H1 (cell line): ENCODE results near the gene ACER3. TPM values are rescaled to one million over a fixed set of nuclear protein-coding genes. Genes with fewer than 3 reads are reported as not detected.
"Not testable (repeated sequence)": the region's sequence is repeated elsewhere in the genome, so short reads cannot be mapped to it uniquely, and the experiment has no call there.

Experiments
- CTCF ChIA-PET: fragments of 300-600 bp; sonication (Branson Sonifier 250); formaldehyde crosslinking; loops from one replicate; lab custom pipeline; 2021; ENCODE audit not compliant: partially characterized antibody; lab: Charles Lee
- POLR2A ChIA-PET: fragments of 300-600 bp; sonication (Branson Sonifier 250); formaldehyde crosslinking; loops from one replicate; lab custom pipeline; 2021; ENCODE audit warnings: inconsistent platforms; ENCODE audit not compliant: partially characterized antibody; lab: Charles Lee
- DNase-seq, 2 experiments: peaks; one replicate each; pipeline versions ENCODE4 v3.0.0 to v3.0.0-alpha.2; 2010 to 2022; ENCODE audit warnings: low spot score in 2 of 2, low read depth in 1 of 2, mixed read lengths in 1 of 2
- FAIRE-seq: peaks from 2 replicates; lab custom pipeline; 2011; peaks lifted over from hg19 to GRCh38; lab: Jason Lieb, UNC
- H2AFZ ChIP-seq: 2 replicates; pipeline ENCODE4 v1.8.1; 2012; ENCODE audit warnings: low read length, inconsistent platforms
- H2AK5ac ChIP-seq: 2 replicates; pipeline ENCODE4 v1.6.1; 2013; ENCODE audit warnings: low read depth, low read length
- H2BK120ac ChIP-seq: replicated peaks from 2 replicates; pipeline ENCODE3; 2013; ENCODE audit warnings: low read depth, low read length, inconsistent platforms
- H2BK12ac ChIP-seq: 2 replicates; pipeline ENCODE4 v1.6.1; 2013; ENCODE audit warnings: low read depth, low read length
- H2BK15ac ChIP-seq: 2 replicates; pipeline ENCODE4 v1.6.1; 2013; ENCODE audit warnings: low read length
- H2BK20ac ChIP-seq: 2 replicates; pipeline ENCODE4 v1.6.1; 2013; ENCODE audit warnings: low read length
- H2BK5ac ChIP-seq: 2 replicates; pipeline ENCODE4 v1.6.1; 2013; ENCODE audit warnings: low read depth, low read length
- H3K14ac ChIP-seq: 2 replicates; pipeline ENCODE4 v1.6.1; 2013; ENCODE audit warnings: inconsistent platforms; ENCODE audit not compliant: insufficient read length
- H3K18ac ChIP-seq: 2 replicates; pipeline ENCODE4 v1.6.1; 2013; ENCODE audit warnings: low read length; ENCODE audit errors: extremely low read depth
- H3K23ac ChIP-seq: 2 replicates; pipeline ENCODE4 v1.6.1; 2013; ENCODE audit warnings: inconsistent platforms; ENCODE audit not compliant: insufficient read length
- H3K23me2 ChIP-seq: 2 replicates; pipeline ENCODE4 v1.6.1; 2013; ENCODE audit warnings: low read depth, low read length
- H3K27ac ChIP-seq: 2 replicates; pipeline ENCODE4 v1.6.1; 2011; ENCODE audit warnings: low read depth, low read length, inconsistent platforms
- H3K27me3 ChIP-seq, 4 experiments: replicated peaks in 1 of 4; 1 replicate in 1 of 4; 2 replicates in 3 of 4; pipeline versions ENCODE4 v1.6.1 to v1.8.1; 2011 to 2013; ENCODE audit warnings: low read length in 3 of 4, mild to moderate bottlenecking in 3 of 4, inconsistent platforms in 2 of 4, mixed read lengths in 2 of 4, moderate library complexity in 1 of 4; ENCODE audit not compliant: control insufficient read depth in 3 of 4, insufficient read depth in 3 of 4; ENCODE audit errors: extremely low read depth in 1 of 4
- H3K36me3 ChIP-seq, 4 experiments: 2 replicates each; pipeline versions ENCODE4 v1.6.1 to v1.8.1; 2011 to 2013; ENCODE audit warnings: mild to moderate bottlenecking in 4 of 4, low read length in 3 of 4, moderate library complexity in 2 of 4, control low read depth in 1 of 4, inconsistent platforms in 1 of 4; ENCODE audit not compliant: insufficient read depth in 4 of 4, control insufficient read depth in 2 of 4
- H3K4ac ChIP-seq: replicated peaks from 2 replicates; pipeline ENCODE3; 2013; ENCODE audit warnings: low read length, low read depth, mixed read lengths, inconsistent platforms; ENCODE audit not compliant: insufficient read length
- H3K4me1 ChIP-seq, 4 experiments: replicated peaks in 1 of 4; 1 replicate in 1 of 4; 2 replicates in 3 of 4; pipeline versions ENCODE4 v1.6.1 to v1.8.1; 2011 to 2013; ENCODE audit warnings: low read length in 3 of 4, inconsistent platforms in 2 of 4, mixed read lengths in 1 of 4; ENCODE audit not compliant: insufficient read depth in 4 of 4, control insufficient read depth in 3 of 4
- H3K4me2 ChIP-seq, 2 experiments: 2 replicates each; pipeline versions ENCODE4 v1.6.1 to v1.8.1; 2011 to 2013; ENCODE audit warnings: low read depth in 2 of 2, low read length in 2 of 2, control low read depth in 1 of 2, inconsistent platforms in 1 of 2, mild to moderate bottlenecking in 1 of 2; ENCODE audit not compliant: insufficient read depth in 1 of 2
- H3K4me3 ChIP-seq, 4 experiments: fragments of 200-600, 300-600 bp in 1 of 4; sonication (generic), shearing (Covaris generic), sonication (Bioruptor Twin) in 1 of 4; 2 replicates each; pipeline versions ENCODE4 v1.5.1 to v1.8.1; 2011 to 2016; ENCODE audit warnings: low read length in 4 of 4, low read depth in 3 of 4, control low read depth in 2 of 4, inconsistent platforms in 2 of 4, mild to moderate bottlenecking in 2 of 4, mixed read lengths in 1 of 4, moderate library complexity in 1 of 4; ENCODE audit not compliant: insufficient read depth in 2 of 4; ENCODE audit errors: extremely low read depth in 1 of 4
- H3K56ac ChIP-seq: replicated peaks from 2 replicates; pipeline ENCODE3; 2013; ENCODE audit warnings: low read depth, mild to moderate bottlenecking, mixed read lengths, low read length, inconsistent platforms; ENCODE audit not compliant: insufficient read length
- H3K79me1 ChIP-seq: 2 replicates; pipeline ENCODE4 v1.6.1; 2013; ENCODE audit warnings: low read depth, low read length, control low read depth
- H3K79me2 ChIP-seq, 2 experiments: 2 replicates each; pipeline versions ENCODE4 v1.6.1 to v1.8.1; 2012 to 2013; ENCODE audit warnings: low read length in 2 of 2, mild to moderate bottlenecking in 2 of 2, inconsistent platforms in 1 of 2; ENCODE audit not compliant: insufficient read depth in 2 of 2, control insufficient read depth in 1 of 2
- H3K9ac ChIP-seq, 4 experiments: replicated peaks in 1 of 4; 1 replicate in 1 of 4; 2 replicates in 3 of 4; pipeline versions ENCODE4 v1.6.1 to v1.8.1; 2011 to 2013; ENCODE audit warnings: low read depth in 3 of 4, low read length in 3 of 4, control low read depth in 2 of 4, mild to moderate bottlenecking in 2 of 4, moderate library complexity in 2 of 4, inconsistent platforms in 1 of 4; ENCODE audit errors: extremely low read depth in 1 of 4
- H3K9me3 ChIP-seq, 2 experiments: 2 replicates each; pipeline versions ENCODE4 v1.6.1 to v1.8.1; 2012 to 2013; ENCODE audit warnings: mild to moderate bottlenecking in 2 of 2, moderate library complexity in 2 of 2, control low read depth in 1 of 2, inconsistent platforms in 1 of 2, low read depth in 1 of 2, low read length in 1 of 2, mixed read lengths in 1 of 2; ENCODE audit not compliant: insufficient read depth in 2 of 2
- H4K20me1 ChIP-seq, 2 experiments: replicated peaks in 1 of 2; 2 replicates each; pipeline versions ENCODE3 to v1.8.1; 2011 to 2013; ENCODE audit warnings: inconsistent platforms in 2 of 2, low read length in 2 of 2, mild to moderate bottlenecking in 1 of 2; ENCODE audit not compliant: insufficient read depth in 2 of 2, control insufficient read depth in 1 of 2
- H4K5ac ChIP-seq: 2 replicates; pipeline ENCODE4 v1.6.1; 2013; ENCODE audit warnings: low read length, low read depth, mixed read lengths, inconsistent platforms; ENCODE audit not compliant: insufficient read length
- H4K8ac ChIP-seq: 2 replicates; pipeline ENCODE4 v1.8.0; 2013; ENCODE audit warnings: mild to moderate bottlenecking, moderate library complexity, low read length, inconsistent platforms; ENCODE audit not compliant: insufficient read depth; ENCODE audit errors: extremely low read depth
- H4K91ac ChIP-seq: replicated peaks from 2 replicates; pipeline ENCODE3; 2013; ENCODE audit warnings: low read length, mixed read lengths, inconsistent platforms; ENCODE audit not compliant: insufficient read length
- USF2 ChIP-seq: IDR thresholded peaks from 2 replicates; pipeline ENCODE4 v1.6.1; 2011; ENCODE audit warnings: low read length, improper control_type of control experiment
- WGBS, 2 experiments: shearing (Covaris generic) in 1 of 2; methylation state at CpG; one replicate each; pipeline versions ENCODE4 v1.1.6 to v1.1.7; 2013 to 2015; ENCODE audit warnings: low lambda C conversion rate in 2 of 2, mixed read lengths in 2 of 2, inconsistent platforms in 1 of 2, low coverage in 1 of 2, missing lambda C conversion rate in 1 of 2; ENCODE audit not compliant: insufficient replicate concordance in 2 of 2, insufficient coverage in 1 of 2, insufficient read length in 1 of 2; ENCODE audit errors: extremely low coverage in 1 of 2, missing lambda C conversion rate in 1 of 2; 5-methylcytosine and 5-hydroxymethylcytosine counted together
- polyA plus RNA-seq, 7 experiments: library from polyadenylated mRNA; depleted of rRNA in 3 of 7; stranded (reverse) in 5 of 7; unstranded in 2 of 7; fragments of >200 nt in 5 of 7; fragments of 200-250 nt in 2 of 7; gene quantifications; 1 replicate in 5 of 7; 2 replicates in 1 of 7; 4 replicates in 1 of 7; pipeline versions ENCODE4 v1.2.1 to v1.2.3, GENCODE V29; 2011 to 2013; ENCODE audit warnings: missing spikeins in 2 of 7, mixed read lengths in 2 of 7
- total RNA-seq: library from RNA; stranded (reverse); fragmentation: NEBNext Ultra II Directional; extraction: Animal tissue kit (Norgen Biotek cat#: 25700); gene quantifications from 2 replicates; pipeline ENCODE4 v1.2.1, GENCODE V29; 2021

Gene ACER3
- total and polyA plus RNA-seq, 2 of the 8 experiments (the other 6 are each of a cell fraction or from before 2014, with no cell fraction given), result 5.7 to 16.2 TPM

GRCh38 chr11:76861490-76861953, 804 bp downstream of the ACER3 start (continued):
- TF ChIP-seq USF2, result no peak

GRCh38 chr11:76862794-76863193, 2.1 kb downstream of the ACER3 start:
- H3K23ac ChIP-seq, H2AFZ ChIP-seq, POLR2A ChIA-PET, H3K27ac ChIP-seq, H4K91ac ChIP-seq, H3K27me3 ChIP-seq, H3K23me2 ChIP-seq, H2BK12ac ChIP-seq, H3K18ac ChIP-seq, H3K79me1 ChIP-seq, H2BK20ac ChIP-seq, H4K8ac ChIP-seq, FAIRE-seq, H4K20me1 ChIP-seq, H3K4me2 ChIP-seq, H3K4me3 ChIP-seq, H2BK15ac ChIP-seq, H4K5ac ChIP-seq, H3K36me3 ChIP-seq, H3K4ac ChIP-seq, H2BK120ac ChIP-seq, DNase-seq, H3K56ac ChIP-seq, H3K9me3 ChIP-seq, H2AK5ac ChIP-seq, H2BK5ac ChIP-seq, H3K9ac ChIP-seq, H3K14ac ChIP-seq: not testable (repeated sequence)
- CTCF ChIA-PET, result interaction anchor here (0.6 to 1.6 kb wide), 4 partner anchors 9 to 57 kb away, joined by 3 to 6 read pairs (median 4); no protein-coding TSS in a partner anchor
- Histone ChIP-seq H3K79me2 (peaks cover 0 to 15% of the 10 kb centered on the region in 2 experiments; a peak in 2 of 4 replicates), H3K4me1 (peaks cover 2 to 13% (median 6%) of the 10 kb centered on the region in 4 experiments; a peak in 6 of 7 replicates)
- 83% methylated on average over 2 of the region's 2 CpGs; no CpG with 5 or more reads in 1 of the 2 experiments for WGBS, 2 experiments
